ENCODE measurements around the gene OR52E5.

Gene OR52E5

GRCh38 chr11:5928811-5929210 lies 35.8 kb downstream of the OR52E5 start:
- Mint-ChIP-seq H3K9me3 (peaks cover 38% of the 10 kb centered on the region), H3K27me3 (ENCODE audit: low read depth) (no peaks in the 10 kb centered on the region), H3K36me3 (ENCODE audit: low read depth) (no peaks in the 10 kb centered on the region), H3K27ac (no peak overlapping the region), H3K4me3 (no peak overlapping the region), H3K4me1 (no peaks in the 10 kb centered on the region)
- TF ChIP-seq CTCF (IDR thresholded peaks at IDR 0.05; ENCODE audit: unreplicated experiment in 3 of 3) = no peak

GRCh38 chr11:5929571-5930368 lies 36.8 kb downstream of the OR52E5 start:
- no peak for TF ChIP-seq CTCF (IDR thresholded peaks at IDR 0.05; ENCODE audit: unreplicated experiment in 3 of 3)
- peaks cover 38% of the 10 kb centered on the region for H3K9me3 Mint-ChIP-seq
- H3K36me3 Mint-ChIP-seq (ENCODE audit: low read depth) = no peaks in the 10 kb centered on the region
- H3K4me3 Mint-ChIP-seq = no peak overlapping the region
- H3K27ac Mint-ChIP-seq = no peak overlapping the region
- H3K4me1 Mint-ChIP-seq = no peaks in the 10 kb centered on the region
- H3K27me3 Mint-ChIP-seq (ENCODE audit: low read depth) = no peaks in the 10 kb centered on the region

- no peak for TF ChIP-seq CTCF (IDR thresholded peaks at IDR 0.05; ENCODE audit: unreplicated experiment in 3 of 3)
- Mint-ChIP-seq H3K9me3 (peaks cover 41% of the 10 kb centered on the region), H3K4me1 (no peaks in the 10 kb centered on the region), H3K27ac (no peak overlapping the region), H3K4me3 (no peak overlapping the region), H3K36me3 (ENCODE audit: low read depth) (no peaks in the 10 kb centered on the region), H3K27me3 (ENCODE audit: low read depth) (no peaks in the 10 kb centered on the region)
Measured at GRCh38 chr11:5930614-5931013, 37.6 kb downstream of the OR52E5 start.

GRCh38 chr11:5931061-5931460 lies 38.1 kb downstream of the OR52E5 start:
- Mint-ChIP-seq H3K27me3 (ENCODE audit: low read depth) (no peaks in the 10 kb centered on the region), H3K4me1 (no peaks in the 10 kb centered on the region), H3K4me3 (no peak overlapping the region), H3K36me3 (ENCODE audit: low read depth) (no peaks in the 10 kb centered on the region), H3K9me3 (peaks cover 45% of the 10 kb centered on the region), H3K27ac (no peak overlapping the region)
- TF ChIP-seq CTCF (IDR thresholded peaks at IDR 0.05; ENCODE audit: unreplicated experiment in 3 of 3) = no peak

GRCh38 chr11:5932671-5933070 lies 39.7 kb downstream of the OR52E5 start:
- H3K27ac Mint-ChIP-seq = no peak overlapping the region
- H3K4me3 Mint-ChIP-seq = no peak overlapping the region
- H3K4me1 Mint-ChIP-seq = no peaks in the 10 kb centered on the region
- TF ChIP-seq CTCF (IDR thresholded peaks at IDR 0.05; ENCODE audit: unreplicated experiment in 3 of 3) = no peak
- H3K9me3 Mint-ChIP-seq = peaks cover 57% of the 10 kb centered on the region
- H3K36me3 Mint-ChIP-seq (ENCODE audit: low read depth) = no peaks in the 10 kb centered on the region
- H3K27me3 Mint-ChIP-seq (ENCODE audit: low read depth) = no peaks in the 10 kb centered on the region

- peaks cover 61% of the 10 kb centered on the region for H3K9me3 Mint-ChIP-seq
- H3K4me1 Mint-ChIP-seq = no peaks in the 10 kb centered on the region
- H3K4me3 Mint-ChIP-seq = no peak overlapping the region
- no peaks in the 10 kb centered on the region for H3K36me3 Mint-ChIP-seq (ENCODE audit: low read depth)
- H3K27me3 Mint-ChIP-seq (ENCODE audit: low read depth) = no peaks in the 10 kb centered on the region
- no peak overlapping the region for H3K27ac Mint-ChIP-seq
- no peak for TF ChIP-seq CTCF (IDR thresholded peaks at IDR 0.05; ENCODE audit: unreplicated experiment in 3 of 3)
Measured at GRCh38 chr11:5933116-5933515, 40.1 kb downstream of the OR52E5 start.
